ENCODE measurements around the gene RFTN1.

The RFTN1 gene

GRCh38 chr3:16372362-16373292 lies 140.9 kb downstream of the RFTN1 start:
- DNase-seq = no peak

GRCh38 chr3:16370872-16371740 lies 142.4 kb downstream of the RFTN1 start:
- no peak for DNase-seq

- no peak for DNase-seq
Measured at GRCh38 chr3:16370503-16370871, 143.0 kb downstream of the RFTN1 start.

- no peak for DNase-seq
Measured at GRCh38 chr3:16369885-16370284, 143.6 kb downstream of the RFTN1 start.

- DNase-seq = no peak
Measured at GRCh38 chr3:16369276-16369675, 144.2 kb downstream of the RFTN1 start.

- no peak for DNase-seq
Measured at GRCh38 chr3:16366581-16366980, 146.9 kb downstream of the RFTN1 start.

DNA sequence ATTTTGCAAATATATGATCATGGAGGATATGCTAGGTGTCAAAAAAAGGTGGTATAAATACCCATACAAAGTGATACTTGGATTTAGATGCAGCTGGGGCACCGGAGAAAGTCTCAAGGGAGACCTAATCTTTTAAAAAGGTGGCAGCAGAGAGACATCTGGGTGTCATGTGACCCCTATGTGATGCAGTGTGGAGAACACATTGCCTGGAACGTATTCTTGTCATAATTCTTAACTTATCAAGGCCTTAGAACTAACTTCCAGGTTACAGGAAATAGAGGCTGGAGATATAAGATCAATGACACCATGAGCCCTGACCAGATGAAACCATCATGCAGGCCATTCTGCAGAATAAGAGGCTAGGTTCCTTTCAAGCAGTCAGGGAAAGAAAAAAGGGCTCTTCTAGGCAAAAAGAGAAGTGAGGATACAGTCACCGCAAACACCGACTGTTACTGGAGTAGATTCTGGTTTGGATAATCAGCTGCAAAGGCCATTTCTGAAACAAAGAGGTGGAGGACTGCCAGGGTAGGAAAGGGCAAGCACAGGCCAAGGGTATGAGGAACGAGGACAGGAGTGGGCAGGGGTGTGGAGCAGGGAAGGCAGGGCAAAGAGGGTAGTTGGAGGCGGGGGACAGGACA lies 147.9 kb downstream of the RFTN1 start:
- DNase-seq = no peak

- DNase-seq = no peak
Measured at GRCh38 chr3:16364963-16365362, 148.5 kb downstream of the RFTN1 start.

- no peak for DNase-seq
Measured at GRCh38 chr3:16364323-16364722, 149.2 kb downstream of the RFTN1 start.

DNA sequence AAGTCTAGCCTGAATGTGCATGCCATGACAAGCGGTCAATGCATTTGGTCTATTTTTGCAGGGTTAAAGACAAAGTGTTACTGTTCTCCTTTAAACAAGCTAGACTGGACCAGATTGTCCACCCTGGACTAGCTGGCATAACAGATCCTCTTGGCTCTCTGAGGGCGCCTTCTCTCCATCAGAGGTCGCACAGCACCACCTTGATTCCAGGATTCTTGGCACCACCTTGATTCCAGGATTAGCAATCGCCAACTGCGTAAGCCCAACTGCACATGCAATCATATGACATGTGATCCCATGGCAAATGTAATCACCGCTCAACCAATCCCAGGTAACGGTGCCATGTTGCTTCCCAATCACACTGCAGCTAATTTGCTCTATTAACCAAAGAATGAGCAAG lies 149.9 kb downstream of the RFTN1 start:
- DNase-seq = no peak

DNA sequence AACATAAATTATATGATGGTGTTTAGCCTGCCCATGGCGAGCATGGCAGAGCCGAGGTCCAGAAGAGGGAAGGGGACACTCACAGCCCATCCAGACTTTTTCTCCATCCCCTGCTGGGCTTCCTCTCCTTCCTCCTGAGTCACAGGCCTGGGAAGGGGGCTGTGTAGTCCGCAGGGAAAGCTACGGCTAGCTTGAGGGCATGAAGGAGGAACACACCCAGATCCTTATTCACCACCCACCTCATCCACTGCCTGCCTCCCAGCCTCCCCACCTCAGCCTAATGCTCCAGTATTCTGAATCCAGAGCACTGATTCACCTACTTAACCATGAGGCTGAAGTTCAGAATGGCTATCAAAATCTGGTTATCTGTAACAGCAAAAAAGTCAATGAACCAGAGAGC lies 150.7 kb downstream of the RFTN1 start:
- no peak for DNase-seq

DNA sequence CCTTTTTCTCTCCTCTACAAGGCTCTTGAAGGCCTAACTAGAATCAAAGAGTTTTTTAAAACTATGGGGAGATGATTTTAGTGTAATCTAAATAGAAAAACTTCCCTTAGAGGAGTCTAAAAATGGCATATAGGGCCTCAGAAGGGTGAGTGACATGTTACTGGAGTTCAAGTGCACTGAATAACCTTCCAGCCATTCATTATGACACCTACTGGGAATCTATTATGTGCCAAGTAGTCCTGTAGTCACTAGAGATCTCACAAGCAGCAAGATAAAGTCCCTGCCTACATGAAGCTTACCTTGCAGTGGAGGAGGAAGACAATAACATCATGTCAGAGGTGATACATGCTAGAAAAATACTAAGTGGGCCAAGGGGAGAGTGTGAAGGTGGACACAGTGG lies 152.4 kb downstream of the RFTN1 start:
- no peak for DNase-seq

- DNase-seq = no peak
Measured at GRCh38 chr3:16359331-16359730, 154.2 kb downstream of the RFTN1 start.

- no peak for DNase-seq
Measured at GRCh38 chr3:16358336-16358735, 155.2 kb downstream of the RFTN1 start.

DNA sequence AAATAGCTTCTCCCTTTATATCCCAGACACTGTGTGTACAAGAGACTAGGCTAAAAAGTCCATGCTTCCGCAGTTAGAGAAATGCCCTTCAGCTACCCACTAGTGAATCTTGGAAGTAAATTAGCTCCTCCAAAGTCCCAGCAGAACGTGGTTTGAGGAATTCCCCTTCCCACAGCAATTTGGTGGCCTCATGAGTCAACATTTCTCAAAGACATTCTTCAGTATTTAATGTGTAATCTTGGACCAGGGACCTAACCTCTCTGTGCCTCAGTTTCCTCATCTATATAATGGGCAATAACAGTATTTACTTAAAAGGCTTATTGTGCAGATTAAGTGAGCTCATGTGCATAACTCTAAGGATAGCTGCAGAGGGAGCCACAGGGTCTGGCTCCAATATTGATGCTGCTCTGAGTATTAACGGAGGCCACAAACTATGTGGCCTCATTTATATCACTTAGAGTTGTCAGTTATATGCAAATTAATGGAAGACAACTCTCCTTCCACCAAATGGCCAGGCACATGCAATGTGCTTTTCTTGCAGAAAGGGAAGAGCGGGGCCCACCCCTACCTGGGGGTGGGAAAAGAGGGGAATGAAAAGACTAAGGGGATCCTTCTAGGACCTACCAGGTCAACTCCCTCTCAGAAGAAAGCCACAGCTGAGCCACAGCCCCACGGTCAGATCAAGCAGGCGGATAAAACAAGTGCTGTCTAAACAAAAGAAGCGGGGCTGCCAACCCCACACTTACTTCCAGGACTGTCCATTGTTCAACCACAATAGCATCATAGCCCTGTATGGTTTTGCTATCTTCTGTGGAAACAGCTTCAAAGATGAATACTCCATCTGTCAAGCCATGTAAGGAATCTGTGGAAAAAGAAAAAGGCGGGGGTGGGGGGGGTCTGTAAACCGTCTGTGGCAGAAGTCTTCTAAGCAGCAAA lies 156.0 kb downstream of the RFTN1 start:
- DNase-seq = no peak

GRCh38 chr3:16355828-16356227 lies 157.7 kb downstream of the RFTN1 start:
- DNase-seq = no peak

DNA sequence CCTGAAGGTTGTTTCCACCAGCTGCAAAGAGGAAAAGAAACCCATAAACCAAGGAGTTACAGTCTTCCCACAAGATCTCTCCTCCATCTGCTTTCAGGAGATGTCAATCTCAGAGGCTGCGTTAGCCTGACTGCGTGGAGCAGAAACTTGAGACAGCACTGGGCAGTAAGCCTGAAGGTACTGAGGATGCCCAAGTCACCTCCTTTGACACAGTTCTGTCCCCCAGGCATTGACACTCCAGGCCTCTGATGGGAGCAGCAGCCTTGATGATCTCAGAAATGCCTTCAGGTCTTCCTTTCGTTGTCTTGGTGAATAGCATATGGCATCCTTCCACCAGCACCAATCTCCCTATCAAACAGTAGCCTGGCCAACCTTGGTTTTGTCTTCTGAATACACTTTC lies 159.2 kb downstream of the RFTN1 start:
- no peak for DNase-seq

DNA sequence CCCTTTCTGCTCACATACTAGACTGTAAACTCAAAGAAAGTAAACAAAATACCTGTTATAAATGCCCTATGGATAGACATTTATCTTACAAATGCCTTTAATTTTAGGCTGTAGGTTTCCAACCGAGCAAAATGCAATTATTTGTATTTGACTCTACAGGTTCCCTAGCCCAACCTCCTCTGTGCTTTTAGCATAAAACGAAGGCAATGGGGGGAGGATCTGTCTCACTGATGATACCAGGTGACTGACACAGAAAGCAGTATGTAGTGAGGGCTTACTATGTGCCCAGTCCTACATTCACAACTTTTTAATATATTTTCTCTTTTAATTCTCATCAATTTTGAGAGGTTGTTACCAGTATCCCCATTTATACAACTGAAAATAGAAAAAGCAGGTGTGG lies 161.1 kb downstream of the RFTN1 start:
- no peak for DNase-seq

- DNase-seq = no peak
Measured at GRCh38 chr3:16350597-16351318, 162.7 kb downstream of the RFTN1 start.

DNA sequence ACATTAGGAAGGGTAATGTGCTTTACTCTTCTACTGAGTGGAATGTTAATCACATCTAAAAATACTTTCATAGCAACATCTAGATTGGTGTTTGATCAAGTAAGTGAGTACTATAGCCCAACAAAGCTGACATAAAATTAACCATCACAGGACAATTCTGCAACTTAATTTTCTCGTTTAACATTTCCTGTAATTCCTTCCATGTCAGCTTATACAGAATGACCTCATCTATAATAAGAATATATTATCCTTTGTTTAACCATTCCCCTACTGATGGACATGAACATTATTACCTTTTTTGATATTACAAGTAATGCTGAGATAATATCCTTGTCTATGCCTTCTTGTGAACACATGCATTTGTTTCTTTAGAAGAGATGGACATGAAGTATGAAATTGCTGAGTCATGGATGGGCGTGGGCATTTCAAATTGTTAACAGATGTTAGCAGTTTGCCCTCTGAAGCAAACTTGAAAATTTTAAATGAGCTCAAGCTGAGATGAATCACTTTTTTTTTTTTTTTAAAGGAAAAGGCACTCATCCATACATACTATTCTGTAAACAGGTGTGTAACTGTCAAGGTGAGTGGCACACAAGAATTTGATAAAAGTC lies 163.4 kb downstream of the RFTN1 start:
- DNase-seq = no peak

- DNase-seq = no peak
Measured at GRCh38 chr3:16347548-16347947, 166.0 kb downstream of the RFTN1 start.
